HCT116 (cell line): ENCODE data around the gene PTGR2. TPM values are rescaled to one million over a fixed set of nuclear protein-coding genes. Genes with fewer than 3 reads are reported as not detected.

Experiments used
- ATAC-seq: fragments of 200-7000 bp; cut with Tn5 transposase; 2 replicates; pipeline ENCODE4 v1.9.1; 2020; ENCODE audit warnings: mild to moderate bottlenecking, moderate library complexity
- BruUV-seq: library from RNA; stranded (reverse); fragments of 400-500 nt; replicated peaks from 2 replicates; lab custom pipeline; 2021; lab: Mats Ljungman, UMichigan
- CTCF ChIA-PET: fragments of 300-600 bp; sonication (Branson Sonifier 250); formaldehyde crosslinking; loops from one replicate; lab custom pipeline; 2021; ENCODE audit warnings: antibody characterized with exemption; lab: Charles Lee
- POLR2A ChIA-PET: fragments of 300-600, 350-600 bp; sonication (Branson Sonifier 250); formaldehyde crosslinking; loops from one replicate; lab custom pipeline; 2021; ENCODE audit warnings: antibody characterized with exemption; lab: Charles Lee
- RAD21 ChIA-PET, 2 experiments: fragments of 300-600 bp; sonication (Branson Sonifier 250); formaldehyde crosslinking; loops; one replicate each; lab custom pipeline; 2023; ENCODE audit warnings: low total read pairs in 2 of 2; ENCODE audit not compliant: uncharacterized antibody in 2 of 2, unreplicated experiment in 2 of 2, low non-redundant PET in 1 of 2; lab: Charles Lee
- DNase-seq: peaks from one replicate; pipeline ENCODE4 v3.0.0-alpha.2; 2010; ENCODE audit warnings: low read depth, low spot score
- H2AFZ ChIP-seq: fragments of 200-600 bp; shearing (Covaris generic), sonication (generic); 2 replicates; pipeline ENCODE4 v1.6.1; 2017; ENCODE audit warnings: low read depth, mixed run types, mixed read lengths, antibody characterized with exemption, low read length; ENCODE audit not compliant: poor library complexity, severe bottlenecking
- H3K27ac ChIP-seq: 2 replicates; pipeline ENCODE4 v1.5.1; 2012; ENCODE audit warnings: low read depth, low read length
- H3K27me3 ChIP-seq: fragments of 200-600 bp; sonication (generic); 2 replicates; pipeline ENCODE4 v1.6.1; 2016; ENCODE audit warnings: mixed run types, low read length, mixed read lengths; ENCODE audit not compliant: insufficient read depth
- H3K36me3 ChIP-seq, 2 experiments: fragments of 200-500 bp in 1 of 2; fragments of 200-600 bp in 1 of 2; sonication (Bioruptor generic) in 1 of 2; sonication (generic) in 1 of 2; 2 replicates each; pipeline versions ENCODE4 v1.5.1 to v1.6.1; 2014 to 2016; ENCODE audit warnings: low read length in 2 of 2, inconsistent platforms in 1 of 2, mixed read lengths in 1 of 2, mixed run types in 1 of 2; ENCODE audit not compliant: insufficient read depth in 2 of 2, control insufficient read depth in 1 of 2
- H3K4me1 ChIP-seq, 2 experiments: fragments of 200-600 bp in 1 of 2; sonication (generic) in 1 of 2; 2 replicates each; pipeline versions ENCODE4 v1.5.1 to v1.6.1; 2012 to 2017; ENCODE audit warnings: low read length in 2 of 2, inconsistent platforms in 1 of 2, mild to moderate bottlenecking in 1 of 2, mixed read lengths in 1 of 2, mixed run types in 1 of 2, moderate library complexity in 1 of 2; ENCODE audit not compliant: insufficient read depth in 2 of 2, control insufficient read depth in 1 of 2
- H3K4me2 ChIP-seq: fragments of 200-600 bp; sonication (generic); 2 replicates; pipeline ENCODE4 v1.6.1; 2017; ENCODE audit warnings: mixed run types, low read length, mixed read lengths
- H3K4me3 ChIP-seq, 2 experiments: fragments of 200-600 bp in 1 of 2; sonication (generic) in 1 of 2; replicated peaks in 1 of 2; 2 replicates each; pipeline ENCODE4 v1.5.1; 2011 to 2016; ENCODE audit warnings: low read length in 2 of 2, control low read depth in 1 of 2, low read depth in 1 of 2, mild to moderate bottlenecking in 1 of 2, mixed read lengths in 1 of 2, mixed run types in 1 of 2
- H3K79me2 ChIP-seq: fragments of 200-600 bp; sonication (generic); 2 replicates; pipeline ENCODE4 v1.6.1; 2017; ENCODE audit warnings: mild to moderate bottlenecking, mixed run types, low read length, moderate library complexity, mixed read lengths; ENCODE audit not compliant: insufficient read depth
- H3K9ac ChIP-seq: fragments of 200-600 bp; sonication (generic); 2 replicates; pipeline ENCODE4 v1.6.1; 2016; ENCODE audit warnings: low read length, mixed read lengths
- H3K9me2 ChIP-seq: fragments of 200-600 bp; sonication (generic), shearing (Covaris generic); 2 replicates; pipeline ENCODE4 v1.6.1; 2017; ENCODE audit warnings: mixed run types, mild to moderate bottlenecking, moderate library complexity; ENCODE audit not compliant: insufficient read depth
- H3K9me3 ChIP-seq, 2 experiments: fragments of 200-500 bp in 1 of 2; fragments of 200-600 bp in 1 of 2; sonication (Bioruptor generic) in 1 of 2; sonication (generic) in 1 of 2; 2 replicates each; pipeline ENCODE4 v1.6.1; 2014 to 2017; ENCODE audit warnings: low read length in 2 of 2, mixed read lengths in 2 of 2, inconsistent platforms in 1 of 2, low read depth in 1 of 2, mild to moderate bottlenecking in 1 of 2, mixed run types in 1 of 2, moderate library complexity in 1 of 2; ENCODE audit not compliant: control insufficient read depth in 1 of 2, insufficient read depth in 1 of 2
- H4K20me1 ChIP-seq: fragments of 200-600 bp; sonication (generic), shearing (Covaris generic); 2 replicates; pipeline ENCODE4 v1.6.1; 2017; ENCODE audit warnings: mixed run types, mild to moderate bottlenecking, moderate library complexity; ENCODE audit not compliant: insufficient read depth
- ATF3 ChIP-seq: IDR thresholded peaks from 2 replicates; pipeline ENCODE4 v1.6.1; 2012
- CBX3 ChIP-seq: IDR thresholded peaks from 2 replicates; pipeline ENCODE4 v1.6.1; 2012; ENCODE audit warnings: low read depth
- CEBPB ChIP-seq: IDR thresholded peaks from 2 replicates; pipeline ENCODE4 v1.6.1; 2012; ENCODE audit warnings: low read depth
- CTCF ChIP-seq, 3 experiments: fragments of 200-600 bp in 1 of 3; sonication (generic) in 1 of 3; IDR thresholded peaks in 2 of 3; conservative IDR thresholded peaks in 1 of 3; 2 replicates each; pipeline ENCODE4 v1.5.1; 2012 to 2017; ENCODE audit warnings: low read depth in 2 of 3, low read length in 2 of 3, antibody characterized with exemption in 1 of 3, borderline replicate concordance in 1 of 3, control low read depth in 1 of 3, mild to moderate bottlenecking in 1 of 3, mixed read lengths in 1 of 3, mixed run types in 1 of 3, moderate library complexity in 1 of 3; ENCODE audit not compliant: insufficient read depth in 1 of 3
- EGR1 ChIP-seq: IDR thresholded peaks from 2 replicates; pipeline ENCODE4 v1.6.1; 2012; ENCODE audit warnings: low read depth
- EZH2phosphoT487 ChIP-seq: fragments of 200-600 bp; IDR thresholded peaks from 2 replicates; pipeline ENCODE4 v1.6.1; 2018; ENCODE audit warnings: antibody characterized with exemption, borderline replicate concordance
- JUND ChIP-seq: IDR thresholded peaks from 2 replicates; pipeline ENCODE4 v1.6.1; 2012
- POLR2A ChIP-seq: IDR thresholded peaks from 2 replicates; pipeline ENCODE4 v1.7.0; 2011; ENCODE audit warnings: borderline replicate concordance; ENCODE audit not compliant: insufficient read depth, insufficient read length; ENCODE audit errors: extremely low read depth
- POLR2AphosphoS5 ChIP-seq: IDR thresholded peaks from 2 replicates; pipeline ENCODE4 v1.6.1; 2011; ENCODE audit warnings: mild to moderate bottlenecking, low read depth, low read length, moderate library complexity
- RAD21 ChIP-seq: IDR thresholded peaks from 2 replicates; pipeline ENCODE4 v1.6.1; 2012; ENCODE audit warnings: low read depth, mild to moderate bottlenecking
- REST ChIP-seq: IDR thresholded peaks from 2 replicates; pipeline ENCODE4 v1.6.1; 2012; ENCODE audit warnings: low read depth
- SIN3A ChIP-seq: IDR thresholded peaks from 2 replicates; pipeline ENCODE4 v1.6.1; 2012; ENCODE audit warnings: low read depth
- YY1 ChIP-seq: IDR thresholded peaks from 2 replicates; pipeline ENCODE4 v1.6.1; 2011; ENCODE audit warnings: low read length, low read depth, moderate library complexity, mild to moderate bottlenecking; ENCODE audit not compliant: insufficient replicate concordance; ENCODE audit errors: extremely low read depth
- intact Hi-C: fragments of 100-400 bp; cut with micrococcal nuclease; formaldehyde crosslinking; loops from 2 replicates; pipeline ENCODE4 v1.10.0; 2022
- total RNA-seq: library from RNA; stranded (reverse); gene quantifications from one replicate; pipeline ENCODE4 v1.2.1, GENCODE V29; 2021; ENCODE audit not compliant: unreplicated experiment

The PTGR2 gene
- total RNA-seq, 1 experiment from 2014 or later: 22.1 TPM

GRCh38 chr14:73804636-73805035 is 47.0 kb upstream of the PTGR2 start:
- no peak overlapping the region for H3K27ac ChIP-seq
- H3K36me3 ChIP-seq: no peaks in the 10 kb centered on the region
- H3K4me1 ChIP-seq: peaks cover 4 to 10% of the 10 kb centered on the region in 2 experiments
- intact Hi-C loops: no loop called here
- H3K4me2 ChIP-seq: no peak overlapping the region
- H3K79me2 ChIP-seq: no peaks in the 10 kb centered on the region
- no peaks in the 10 kb centered on the region for H4K20me1 ChIP-seq
- CTCF ChIA-PET: no interaction called here
- POLR2A ChIA-PET: no interaction called here
- H3K9me2 ChIP-seq: no peaks in the 10 kb centered on the region
- RAD21 ChIA-PET: no interaction called here
- H3K9ac ChIP-seq: no peak overlapping the region
- ATAC-seq (no peak), DNase-seq (no peak)
- BruUV-seq: no TSS peak
- H3K9me3 ChIP-seq: no peaks in the 10 kb centered on the region
- no peak for TF ChIP-seq RAD21
- no peak for TF ChIP-seq POLR2AphosphoS5
- no peak for TF ChIP-seq CTCF (IDR thresholded peaks at IDR 0.05 in 2 of 3, conservative IDR thresholded peaks at IDR 0.05 in 1 of 3; ENCODE audit: borderline replicate concordance in 1 of 3, insufficient read depth in 1 of 3, low read depth in 2 of 3, low read length in 2 of 3)
- no peak overlapping the region for H3K4me3 ChIP-seq
- no peak overlapping the region for H2AFZ ChIP-seq
- no peaks in the 10 kb centered on the region for H3K27me3 ChIP-seq

GRCh38 chr14:73807457-73807856 is 44.2 kb upstream of the PTGR2 start:
- H2AFZ ChIP-seq: no peak overlapping the region
- no peak for ATAC-seq
- DNase-seq: no peak
- RAD21 ChIA-PET: no interaction called here
- no peak overlapping the region for H3K4me2 ChIP-seq
- CTCF ChIA-PET: no interaction called here
- BruUV-seq: no TSS peak
- H3K9ac ChIP-seq: no peak overlapping the region
- no peaks in the 10 kb centered on the region for H3K36me3 ChIP-seq
- peaks cover 4 to 11% of the 10 kb centered on the region in 2 experiments for H3K4me1 ChIP-seq
- H3K9me3 ChIP-seq: no peaks in the 10 kb centered on the region
- no peak overlapping the region for H3K27ac ChIP-seq
- H4K20me1 ChIP-seq: no peaks in the 10 kb centered on the region
- POLR2A ChIA-PET: no interaction called here
- intact Hi-C loops: no loop called here
- H3K79me2 ChIP-seq: no peaks in the 10 kb centered on the region
- H3K9me2 ChIP-seq: no peaks in the 10 kb centered on the region
- H3K27me3 ChIP-seq: no peaks in the 10 kb centered on the region
- no peak overlapping the region for H3K4me3 ChIP-seq
- TF ChIP-seq EGR1: no peak
- TF ChIP-seq SIN3A: no peak
- TF ChIP-seq REST: no peak
- TF ChIP-seq YY1: no peak
- TF ChIP-seq JUND: no peak
- TF ChIP-seq EZH2phosphoT487: no peak
- TF ChIP-seq CBX3: no peak
- no peak for TF ChIP-seq CTCF (IDR thresholded peaks at IDR 0.05 in 2 of 3, conservative IDR thresholded peaks at IDR 0.05 in 1 of 3; ENCODE audit: borderline replicate concordance in 1 of 3, insufficient read depth in 1 of 3, low read depth in 2 of 3, low read length in 2 of 3)
- no peak for TF ChIP-seq POLR2A
- no peak for TF ChIP-seq CEBPB
- TF ChIP-seq RAD21: no peak
- no peak for TF ChIP-seq ATF3
